ENCODE data around the gene ATAD3C.
"Not testable (repeated sequence)": the region's sequence is repeated elsewhere in the genome, so short reads cannot be mapped to it uniquely, and the experiment has no call there.

The ATAD3C gene

DNA sequence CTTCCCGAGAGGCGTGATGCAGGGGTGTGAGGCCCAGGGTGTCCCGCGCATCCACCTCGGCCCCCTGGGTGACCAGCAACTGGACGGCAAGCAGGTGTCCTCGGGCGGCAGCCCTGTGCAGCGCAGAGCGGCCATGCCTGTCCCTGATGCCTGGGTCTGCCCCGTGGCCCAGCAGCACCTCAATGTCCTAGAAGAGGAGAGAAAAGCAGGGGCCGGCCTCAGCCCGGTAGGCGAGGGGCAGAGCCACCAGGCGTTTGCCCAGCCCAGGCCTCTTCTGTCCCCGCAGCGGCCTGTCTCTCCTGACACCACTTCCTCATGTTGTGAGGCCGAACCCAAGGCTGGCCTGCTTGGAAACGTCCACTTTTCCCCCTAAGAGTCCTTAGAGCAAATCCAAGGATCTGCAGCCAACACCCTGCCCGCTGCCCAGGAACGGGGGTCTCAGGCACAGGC lies 30.1 kb upstream of the ATAD3C start:
- no peak for FAIRE-seq

DNA sequence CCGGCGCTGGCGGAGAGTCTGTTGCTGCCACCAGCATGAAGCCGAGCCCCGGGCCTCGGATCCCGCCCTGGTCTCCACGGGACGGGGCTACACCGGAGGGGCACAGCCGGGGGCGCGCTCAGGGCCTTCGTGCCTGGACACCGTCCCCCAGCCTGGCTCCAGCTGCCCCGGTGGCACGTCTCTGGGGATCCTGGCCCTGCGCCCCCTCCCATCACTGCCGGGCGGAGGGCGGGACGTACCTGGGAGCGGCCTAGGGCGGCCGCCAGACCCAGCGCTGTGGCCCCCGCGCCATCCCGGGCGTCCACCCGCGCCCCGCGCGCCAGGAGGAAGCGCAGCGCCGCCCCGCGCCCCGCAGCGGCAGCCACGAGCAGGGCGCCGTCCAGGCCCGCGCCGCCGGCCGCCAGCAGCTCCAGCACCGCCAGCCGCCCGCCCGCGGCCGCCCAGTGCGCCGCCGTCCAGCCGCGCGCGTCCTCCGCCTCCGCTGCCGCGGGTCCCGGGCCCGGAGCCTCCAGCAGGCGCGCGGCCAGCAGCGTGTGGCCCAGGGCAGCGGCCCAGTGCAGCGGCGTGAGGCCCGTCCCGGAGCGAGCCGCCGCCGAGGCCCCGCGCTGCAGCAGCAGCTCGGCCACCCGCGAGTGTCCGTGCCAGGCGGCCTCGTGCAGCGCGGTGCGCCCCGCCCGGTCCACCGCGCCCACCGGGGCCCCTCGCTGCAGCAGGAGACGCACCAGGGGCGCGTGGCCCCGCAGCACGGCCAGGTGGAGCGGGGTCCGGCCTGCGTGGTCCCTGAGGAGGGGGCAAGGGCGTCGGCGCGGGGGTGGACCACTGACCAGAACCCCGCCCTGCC lies 29.5 kb upstream of the ATAD3C start:
- no peak for FAIRE-seq

DNA sequence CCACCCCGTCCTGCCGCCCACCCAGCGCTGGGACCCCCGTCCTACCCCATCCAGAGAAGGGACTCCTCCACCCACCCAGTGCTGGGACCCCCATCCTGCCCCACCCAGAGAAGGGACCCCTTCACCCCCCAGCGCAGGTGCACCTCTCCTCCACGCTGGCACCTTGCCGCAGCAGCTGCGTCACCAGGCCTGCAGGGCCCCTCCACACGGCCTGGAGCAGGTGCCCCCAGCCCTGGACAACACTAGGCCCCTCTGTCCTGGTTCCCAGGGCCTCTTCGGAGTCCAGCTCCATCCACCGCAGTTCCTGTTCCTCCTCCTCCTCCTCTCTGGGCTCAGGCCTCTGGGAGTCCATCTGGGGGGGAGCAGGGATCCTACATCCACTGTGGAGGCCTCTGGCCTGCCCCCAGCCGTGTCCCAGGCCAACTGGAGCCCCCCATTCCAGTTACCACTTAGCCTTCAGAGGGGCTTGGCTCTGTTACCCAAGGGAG lies 28.8 kb upstream of the ATAD3C start:
- FAIRE-seq = no peak

DNA sequence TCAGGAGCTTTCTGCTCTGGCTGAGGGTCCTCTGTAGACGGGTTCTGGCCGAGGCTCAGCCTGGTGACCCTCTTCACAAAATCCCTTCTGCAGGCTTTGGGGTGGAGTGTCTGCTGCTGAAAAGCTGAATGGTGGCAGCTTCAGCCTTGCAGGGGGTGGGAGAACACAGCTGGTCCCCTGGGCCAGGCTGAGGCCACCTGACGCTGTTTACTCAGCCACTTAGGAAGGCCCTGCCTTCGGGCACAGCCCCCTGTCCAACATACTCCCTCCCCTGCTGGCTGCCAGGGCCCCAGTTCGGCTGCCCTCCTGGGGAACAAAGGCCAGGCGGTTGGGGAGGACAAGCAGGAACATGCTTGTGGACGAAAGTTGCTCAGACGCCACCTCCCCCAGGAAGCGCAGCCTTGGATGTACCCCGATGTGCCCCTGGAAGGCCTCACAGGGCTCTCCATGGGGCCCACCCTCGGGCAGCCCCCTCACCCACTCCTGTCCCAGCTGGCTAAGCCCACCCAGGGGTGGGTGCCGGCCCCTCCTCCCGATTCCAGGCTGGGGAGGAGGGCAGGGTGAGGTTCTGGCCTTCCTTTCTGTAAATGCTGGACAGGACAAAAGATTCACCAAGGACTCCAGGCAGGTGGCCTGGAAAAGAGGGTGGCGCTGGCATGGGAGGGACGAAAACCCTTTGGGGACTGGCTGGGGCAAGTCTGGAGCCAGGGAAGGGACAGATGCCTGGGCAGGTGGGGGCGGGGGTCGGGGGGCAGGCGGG lies 28.2 kb upstream of the ATAD3C start, which contains the start of gene ANKRD65:
ANKRD65 (minus strand) TSS at position 130 of the 760 bp plus-strand sequence. CDS start 271 bp downstream, outside the sequence.
- no peak for FAIRE-seq

DNA sequence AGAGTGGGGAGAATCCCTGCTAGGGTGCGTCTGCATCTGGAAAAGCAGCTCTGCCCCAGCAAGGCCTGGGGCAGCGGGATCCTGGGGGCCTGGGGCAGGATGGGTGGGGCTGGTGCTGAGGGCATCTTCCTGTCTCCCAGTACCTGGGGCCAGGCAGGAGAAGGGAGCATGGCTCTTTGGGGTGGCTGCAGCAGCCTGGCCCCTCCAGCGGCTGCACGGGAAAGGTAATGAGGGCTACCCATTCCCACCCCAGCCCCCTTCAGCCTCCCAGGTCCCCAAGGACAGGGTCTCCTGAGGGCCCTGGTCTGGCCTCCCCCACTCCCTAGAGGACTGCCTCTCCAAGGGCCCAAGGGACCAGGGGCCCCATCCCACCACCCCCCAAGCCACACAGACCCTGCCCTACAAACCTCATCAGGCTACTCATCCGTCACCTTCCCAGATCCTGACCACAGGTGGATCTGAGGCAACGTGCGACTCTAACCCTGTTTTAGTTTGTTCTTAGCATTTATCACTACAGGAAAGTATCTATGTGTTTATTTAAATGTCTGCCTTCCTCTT lies 27.5 kb upstream of the ATAD3C start:
- FAIRE-seq = no peak

DNA sequence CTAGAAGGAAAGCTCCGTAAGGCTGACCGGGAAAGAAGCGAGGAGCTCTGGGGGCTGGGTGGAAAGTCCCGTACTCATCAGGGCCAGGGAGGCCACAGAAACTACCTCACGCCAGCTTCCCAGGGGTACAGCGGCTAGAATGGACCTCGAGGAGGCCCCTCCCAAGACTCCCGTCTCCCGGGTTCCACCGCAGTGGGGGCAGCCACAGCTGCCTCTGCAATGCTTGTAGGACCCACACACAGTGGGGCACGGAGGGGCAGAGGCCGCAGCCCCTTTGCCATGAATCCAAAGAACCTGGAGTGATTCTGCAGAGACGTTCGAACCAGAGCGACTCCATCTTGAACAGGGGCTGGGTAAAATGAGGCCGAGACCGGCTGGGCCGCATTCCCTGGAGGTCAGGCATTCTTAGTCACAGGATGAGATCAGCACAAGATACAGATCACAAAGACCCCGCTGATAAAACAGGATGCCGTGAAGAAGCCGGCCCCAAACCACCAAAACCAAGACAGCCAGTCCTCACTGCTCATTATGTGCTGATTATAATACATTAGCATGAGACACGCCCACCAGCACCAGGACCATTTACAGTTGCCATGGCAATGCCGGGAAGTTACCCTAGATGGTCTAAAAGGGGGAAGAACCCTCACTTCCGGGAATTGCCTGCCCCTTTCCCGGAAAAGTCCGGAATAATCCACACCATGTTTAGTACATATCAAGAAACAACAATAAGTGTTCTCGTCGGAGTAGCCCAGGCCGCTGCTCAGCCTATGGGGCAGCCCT lies 26.8 kb upstream of the ATAD3C start:
- no peak for FAIRE-seq

DNA sequence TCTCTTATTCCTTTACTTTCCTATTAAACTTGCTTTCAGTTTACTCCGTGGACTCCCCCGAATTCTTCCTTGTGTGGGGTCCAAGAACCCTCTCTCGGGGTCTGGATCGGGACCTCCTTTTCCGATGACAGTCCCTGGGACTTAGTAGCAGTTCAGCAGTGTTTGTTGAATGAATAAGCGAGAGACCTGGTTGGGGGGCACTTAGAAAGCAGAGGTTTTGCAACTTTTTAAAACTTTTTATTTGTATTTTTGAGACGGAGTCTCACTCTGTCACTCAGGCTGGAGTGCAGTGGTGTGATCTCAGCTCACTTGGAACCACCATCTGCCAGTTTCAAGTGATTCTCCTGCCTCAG lies 26.3 kb upstream of the ATAD3C start:
- no peak for FAIRE-seq

DNA sequence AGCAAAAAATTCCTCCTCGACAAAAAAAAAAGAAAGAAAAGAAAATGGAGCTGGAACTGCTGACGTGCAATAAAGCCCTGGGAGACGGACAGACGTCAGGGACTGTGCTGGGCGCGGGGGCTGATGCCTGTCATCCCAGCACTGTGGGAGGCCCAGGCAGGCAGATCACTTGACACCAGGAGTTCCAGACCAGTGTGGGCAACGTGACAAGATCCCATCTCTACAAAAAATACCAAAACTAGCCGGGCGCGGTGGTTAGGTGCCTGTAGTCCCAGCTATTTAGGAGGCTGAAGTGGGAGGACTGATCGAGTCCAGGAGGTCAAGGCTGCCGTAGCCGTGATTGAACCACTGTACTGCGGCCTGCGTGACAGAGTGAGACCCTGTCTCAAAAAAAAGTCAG lies 24.8 kb upstream of the ATAD3C start:
- FAIRE-seq = no peak

DNA sequence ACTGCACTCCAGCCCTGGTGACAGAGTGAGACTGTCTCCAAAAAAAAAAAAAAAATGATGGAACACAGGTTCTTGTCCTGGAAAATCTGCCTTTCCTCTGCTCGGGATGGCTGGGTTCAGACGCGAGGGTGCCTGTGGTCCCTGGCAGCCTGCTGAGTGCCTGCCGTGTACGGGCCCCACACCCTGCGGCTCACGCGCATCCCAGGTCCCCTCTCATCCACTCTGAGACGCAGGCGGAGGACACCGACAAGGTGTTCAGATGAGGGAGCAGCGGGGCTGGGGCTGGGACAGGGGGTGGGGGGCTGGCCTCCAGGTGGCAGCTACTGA lies 24.1 kb upstream of the ATAD3C start:
- no peak for FAIRE-seq

DNA sequence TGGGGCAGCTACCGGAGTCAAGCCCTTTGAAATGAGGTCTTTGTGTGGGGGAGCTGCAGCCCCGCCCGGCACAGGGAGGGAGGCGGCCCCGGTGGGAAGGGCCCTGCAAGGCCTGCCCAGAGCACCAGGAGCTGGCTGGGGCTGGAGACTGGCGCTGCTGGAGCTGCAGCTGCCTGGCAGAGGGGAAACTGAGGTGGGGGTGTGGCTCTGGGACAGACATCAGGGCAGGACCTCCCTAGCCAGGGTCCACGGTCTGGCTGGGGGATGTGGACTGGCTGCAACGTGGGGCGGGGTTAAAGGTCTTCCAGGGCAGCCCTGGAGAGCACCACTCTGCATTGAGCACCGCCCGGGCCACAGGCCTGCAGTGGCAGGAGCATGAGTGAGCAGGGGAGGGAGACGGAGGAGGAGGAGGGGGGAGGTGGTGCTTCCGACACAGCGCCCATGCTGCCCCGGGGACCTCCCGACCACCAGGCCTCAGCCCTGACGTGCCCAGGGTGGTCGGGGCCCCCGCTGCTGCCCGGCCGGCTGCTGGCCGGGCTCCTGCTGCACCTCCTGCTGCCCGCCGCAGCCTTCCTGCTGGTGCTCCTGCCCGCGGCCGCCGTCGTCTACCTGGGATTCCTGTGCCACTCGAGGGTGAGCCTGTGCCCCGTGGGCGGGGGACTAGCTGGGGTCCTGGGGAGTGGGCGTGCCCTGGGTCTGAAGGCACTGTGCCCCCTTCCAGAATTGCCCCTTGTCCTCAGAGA lies 23.6 kb upstream of the ATAD3C start:
- FAIRE-seq = no peak

DNA sequence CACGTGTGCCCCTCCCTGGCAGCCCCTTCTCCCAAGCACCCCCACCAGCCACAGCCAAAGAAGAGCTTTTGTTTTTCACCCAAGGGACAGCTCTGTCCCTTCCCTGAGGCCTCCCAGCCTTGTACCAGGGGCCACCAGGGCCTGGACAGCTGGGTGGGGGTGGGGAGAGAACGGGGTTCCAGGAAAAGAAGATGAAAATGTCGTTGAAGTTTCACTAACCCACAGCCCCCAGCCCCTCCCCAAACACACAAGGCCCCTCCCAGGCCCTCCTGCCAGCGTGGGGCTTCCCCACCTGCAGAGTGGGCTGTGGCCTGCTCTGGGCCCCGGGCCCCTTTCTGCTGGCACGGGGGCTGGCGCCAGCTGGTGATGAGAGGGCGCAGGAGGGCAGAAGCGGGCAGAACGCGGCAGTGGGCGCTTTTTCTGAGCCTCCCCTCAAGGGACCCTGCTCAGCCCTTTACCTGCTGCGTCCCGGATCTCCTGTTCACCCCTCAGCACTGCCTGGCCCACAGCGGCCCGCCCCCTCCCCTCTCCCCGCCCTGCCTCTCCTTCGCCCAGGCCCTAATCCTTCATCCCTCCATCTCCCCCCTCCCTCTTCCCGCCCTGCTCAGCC lies 22.9 kb upstream of the ATAD3C start:
- no peak for FAIRE-seq

DNA sequence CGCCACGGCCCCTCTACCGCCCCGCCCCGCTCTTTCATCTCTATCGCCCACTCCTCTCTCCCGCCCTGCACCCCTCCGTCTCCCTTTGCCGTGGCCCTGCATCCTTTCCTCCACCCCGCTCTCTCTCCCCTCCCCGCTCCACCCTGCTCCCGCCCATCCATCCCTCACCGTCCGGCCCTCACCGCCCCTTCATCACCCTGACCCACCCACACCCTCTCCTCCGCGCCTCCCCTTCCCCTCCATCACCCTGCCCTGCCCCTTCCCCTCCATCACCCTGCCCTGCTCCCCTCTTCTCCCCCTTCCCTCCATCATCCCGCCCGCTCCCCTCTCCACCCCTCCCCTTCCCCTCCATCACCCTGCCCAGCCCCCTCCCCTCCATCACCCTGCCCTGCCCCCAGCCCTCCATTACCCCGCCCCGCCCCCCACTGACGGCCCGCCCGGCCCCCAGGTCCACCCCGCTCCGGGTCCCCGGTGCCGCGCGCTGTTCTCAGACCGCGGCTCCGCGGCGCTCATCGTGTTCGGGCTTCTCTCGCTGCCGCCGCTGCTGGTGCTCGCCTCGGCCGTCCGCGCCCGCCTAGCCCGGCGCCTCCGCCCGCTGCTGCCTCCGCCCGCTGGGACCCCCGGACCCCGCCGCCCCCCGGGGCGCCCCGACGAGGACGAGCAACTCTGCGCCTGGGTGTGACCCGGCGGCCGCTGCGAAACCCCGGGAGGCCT lies 22.2 kb upstream of the ATAD3C start:
- no peak for FAIRE-seq

DNA sequence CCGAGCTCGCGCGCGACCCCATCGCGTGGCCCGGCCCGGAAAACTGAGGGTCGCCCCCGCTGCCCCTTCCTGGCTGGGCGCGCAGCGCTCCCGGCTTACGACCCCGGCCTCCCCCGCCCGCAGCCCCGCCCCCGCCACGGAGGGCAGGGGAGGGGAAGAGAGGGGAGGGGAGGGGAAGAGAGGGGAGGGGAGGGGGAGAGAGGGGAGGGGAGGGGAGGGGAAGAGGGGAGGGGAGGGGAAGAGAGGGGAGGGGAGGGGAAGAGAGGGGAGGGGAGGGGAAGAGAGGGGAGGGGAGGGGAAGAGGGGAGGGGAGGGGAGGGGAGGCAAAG lies 21.7 kb upstream of the ATAD3C start:
- FAIRE-seq = no peak

DNA sequence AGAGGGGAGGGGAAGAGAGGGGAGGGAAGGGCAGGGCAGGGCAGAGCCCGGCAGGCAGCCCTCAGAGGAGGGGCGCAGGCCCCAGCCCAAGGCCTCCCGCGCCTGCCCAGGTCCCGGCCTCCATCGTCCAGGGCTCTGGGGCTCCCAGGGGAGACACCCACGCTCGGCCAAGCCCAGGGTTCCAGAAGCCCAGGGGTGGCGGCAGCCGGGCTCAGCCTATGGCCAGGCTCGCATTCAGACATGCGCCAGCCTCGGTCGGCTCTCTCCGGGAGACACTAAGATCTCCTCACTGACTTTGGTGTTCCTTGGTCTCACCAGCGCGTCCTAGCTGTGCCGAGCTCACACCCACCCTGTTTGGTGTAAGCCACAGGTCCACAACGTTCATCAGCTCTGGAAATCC lies 21.3 kb upstream of the ATAD3C start:
- FAIRE-seq = no peak

DNA sequence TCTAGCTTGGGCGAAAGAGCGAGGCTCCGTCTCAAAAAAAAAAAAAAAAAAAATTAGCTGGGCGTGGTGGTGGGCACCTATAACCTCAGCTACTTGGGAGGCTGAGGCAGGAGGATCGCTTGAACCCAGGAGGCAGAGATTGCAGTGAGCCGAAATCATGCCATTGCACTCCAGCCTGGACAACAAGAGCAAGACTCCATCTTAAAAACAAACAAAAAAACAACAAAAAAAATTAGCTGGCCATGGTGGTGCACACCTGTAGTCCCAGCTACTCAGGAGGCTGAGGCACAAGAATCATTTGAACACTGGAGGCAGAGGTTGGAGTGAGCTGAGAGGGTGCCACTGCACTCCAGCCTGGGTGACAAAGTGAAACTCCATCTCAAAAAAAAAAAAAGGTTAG lies 20.5 kb upstream of the ATAD3C start:
- FAIRE-seq = not testable (repeated sequence)

DNA sequence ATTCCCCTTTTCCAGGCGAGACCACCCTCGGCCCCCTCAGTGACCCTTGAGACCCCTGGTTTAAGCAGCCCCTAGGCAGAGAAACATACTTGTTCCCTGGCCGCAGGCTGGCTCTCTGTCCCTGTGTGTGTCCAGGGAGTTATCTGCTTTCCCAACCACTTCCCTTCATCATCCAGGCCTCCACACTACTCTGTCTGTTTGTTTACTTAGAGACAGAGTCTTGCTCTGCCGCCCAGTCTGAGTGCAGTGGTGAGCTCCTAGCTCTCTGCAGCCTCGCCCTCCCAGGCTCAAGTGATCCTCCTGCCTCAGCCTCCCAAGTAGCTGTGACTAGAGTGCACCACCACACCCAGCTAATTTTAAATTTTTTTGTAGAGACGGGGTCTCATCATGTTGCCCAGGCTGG lies 19.8 kb upstream of the ATAD3C start:
- FAIRE-seq = no peak

DNA sequence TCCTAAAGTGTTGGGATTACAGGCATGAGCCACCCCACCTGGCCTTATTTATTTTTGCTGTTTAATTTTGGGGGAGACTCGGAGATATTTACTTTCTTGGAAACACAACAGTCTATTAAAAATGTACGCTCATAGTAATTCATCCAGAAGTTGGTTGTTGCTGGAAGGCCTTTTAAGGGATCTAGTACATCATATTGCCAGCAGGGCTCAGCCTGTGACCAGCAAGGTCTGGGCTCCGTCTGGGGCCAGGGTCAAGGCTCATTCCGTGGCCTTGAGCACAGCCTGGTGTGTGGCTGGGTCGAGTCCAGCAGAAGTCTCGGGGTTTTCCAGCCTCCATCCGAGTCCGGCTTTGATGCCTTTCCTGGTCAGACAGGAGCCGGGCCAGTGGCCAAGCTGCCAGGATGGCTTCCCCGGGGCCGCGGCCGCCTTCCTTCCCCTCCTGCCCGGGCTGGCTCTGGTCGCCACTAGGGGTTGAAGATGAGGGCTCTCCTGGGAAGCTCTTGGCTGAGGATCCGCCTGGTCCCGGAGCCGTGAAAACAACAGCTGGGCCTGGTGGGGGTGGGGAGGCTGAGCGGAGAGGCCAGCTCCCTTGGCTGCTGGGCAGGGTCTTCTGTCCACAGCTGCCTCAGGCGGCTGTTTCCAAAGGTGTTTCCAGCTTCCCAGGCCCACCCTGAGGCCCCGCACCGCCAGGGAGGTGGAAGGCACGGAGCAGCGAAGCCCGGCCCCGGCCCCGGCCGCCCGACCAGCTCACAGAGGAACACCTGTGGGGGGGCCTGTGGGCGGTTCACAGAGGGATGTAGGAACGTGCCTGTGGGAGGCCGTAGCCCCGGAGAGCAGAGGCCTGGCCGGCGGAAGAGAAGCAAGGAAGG lies 19.1 kb upstream of the ATAD3C start:
- no peak for FAIRE-seq

DNA sequence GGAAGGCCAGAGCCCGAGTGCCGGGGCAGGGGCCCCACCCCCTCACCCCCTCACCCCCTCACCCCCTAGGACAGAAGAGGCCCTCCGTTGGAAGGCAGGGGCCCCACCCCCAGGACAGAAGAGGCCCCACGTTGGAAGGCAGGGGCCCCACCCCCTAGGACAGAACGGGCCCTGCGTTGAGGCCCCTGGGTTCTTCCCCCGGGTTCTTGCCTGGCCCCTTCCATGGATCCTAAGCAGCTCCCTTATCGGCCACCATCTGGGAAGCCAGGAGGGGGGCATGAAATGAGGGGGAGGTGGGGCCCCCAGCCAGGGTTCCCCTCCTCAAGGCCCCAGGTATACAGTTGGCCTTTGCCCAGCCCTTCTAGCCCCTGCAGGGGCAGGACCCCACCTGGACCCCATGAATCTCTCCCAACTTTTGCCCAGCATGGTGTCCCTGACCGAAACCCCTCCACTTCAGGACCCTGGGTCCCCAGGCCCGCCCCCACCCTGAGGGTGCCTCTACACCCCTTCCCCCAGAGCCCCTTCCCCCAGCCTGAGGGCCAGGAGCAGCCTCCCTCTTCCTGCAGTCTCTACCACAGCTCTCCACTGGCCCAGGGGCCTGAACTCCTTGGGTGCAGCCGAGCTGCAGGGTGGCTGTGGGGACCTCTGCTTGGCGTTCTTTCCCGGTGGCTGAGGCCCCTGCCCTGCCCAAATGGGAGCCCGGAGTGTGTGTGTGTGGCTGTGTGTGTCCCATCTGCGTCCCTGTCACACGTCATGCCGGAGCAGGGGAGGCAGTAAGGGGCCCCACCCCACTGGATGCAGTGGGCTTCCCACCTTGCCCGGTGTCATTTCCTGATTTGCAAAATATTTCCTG lies 18.3 kb upstream of the ATAD3C start:
- no peak for FAIRE-seq

DNA sequence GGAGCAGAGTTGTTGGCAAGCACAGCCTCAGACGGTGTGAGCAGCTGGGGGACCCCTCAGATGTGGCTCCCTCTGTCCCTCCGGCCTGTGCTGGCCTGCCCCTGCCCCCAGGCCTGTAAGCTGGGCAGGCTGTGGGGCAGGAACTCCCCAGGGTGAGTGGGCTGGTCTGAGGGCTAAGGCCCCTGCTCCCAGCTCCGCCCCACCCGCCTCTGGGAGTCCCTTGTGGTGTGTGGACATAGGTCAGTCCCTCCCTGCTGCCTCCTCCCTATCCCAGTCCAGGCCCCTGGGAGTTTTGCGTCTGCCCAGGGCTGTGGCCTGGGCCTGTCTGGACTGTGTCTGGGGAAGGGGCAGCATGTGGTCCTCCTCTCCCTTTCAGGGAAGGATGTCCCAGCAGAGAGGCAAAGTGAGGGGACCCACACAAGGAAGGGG lies 17.6 kb upstream of the ATAD3C start:
- FAIRE-seq = no peak

Data from A204.1 (cell line).